Measurements from ENCODE around the gene ZXDB.

GRCh38 chrX:57647020-57647419 is 55.2 kb downstream of the ZXDB start:
- TF ChIP-seq CTCF (IDR thresholded peaks at IDR 0.05; ENCODE audit: extremely low read depth in 1 of 2, insufficient read depth in 1 of 2, low read depth in 1 of 2, low read length in 2 of 2) (no peak), POLR2AphosphoS5 (IDR thresholded peaks at IDR 0.05; ENCODE audit: insufficient read depth, low read depth, low read length) (no peak), POLR2A (IDR thresholded peaks at IDR 0.05; ENCODE audit: low read depth, low read length) (no peak), EZH2 (IDR thresholded peaks at IDR 0.05; ENCODE audit: borderline replicate concordance, low read depth, low read length, severe bottlenecking) (no peak), MAX (IDR thresholded peaks at IDR 0.05; ENCODE audit: insufficient read depth, insufficient read length) (no peak)
